OCI-LY1 (cell line): ENCODE results near the gene ESRP2.

Source experiments
- H2AFZ ChIP-seq: fragments of 200-600 bp; sonication (generic), shearing (Covaris generic); 2 replicates; pipeline ENCODE4 v1.6.0; 2014; ENCODE audit warnings: antibody characterized with exemption, mild to moderate bottlenecking, low read length
- H3F3A ChIP-seq: fragments of 200-600 bp; sonication (generic), shearing (Covaris generic); 2 replicates; pipeline ENCODE4 v1.6.0; 2014; ENCODE audit warnings: mild to moderate bottlenecking, antibody characterized with exemption, low read length, moderate library complexity; ENCODE audit not compliant: insufficient read depth
- H3K27ac ChIP-seq: fragments of 200-600 bp; sonication (generic); 2 replicates; pipeline ENCODE4 v1.5.1; 2014; ENCODE audit warnings: low read length, mixed run types, mild to moderate bottlenecking, low read depth; ENCODE audit not compliant: poor library complexity, severe bottlenecking
- H3K27me3 ChIP-seq: fragments of 200-600 bp; sonication (generic); 2 replicates; pipeline ENCODE4 v1.6.0; 2014; ENCODE audit warnings: antibody characterized with exemption, mild to moderate bottlenecking, low read length, moderate library complexity; ENCODE audit not compliant: insufficient read depth
- H3K36me3 ChIP-seq: fragments of 200-600 bp; sonication (generic); 2 replicates; pipeline ENCODE4 v1.6.1; 2014; ENCODE audit warnings: mild to moderate bottlenecking, antibody characterized with exemption, low read length, moderate library complexity, mixed read lengths; ENCODE audit not compliant: insufficient read depth
- H3K4me1 ChIP-seq: fragments of 200-600 bp; sonication (generic); 2 replicates; pipeline ENCODE4 v1.5.1; 2014; ENCODE audit warnings: mild to moderate bottlenecking, low read length, moderate library complexity; ENCODE audit not compliant: insufficient read depth, severe bottlenecking
- H3K4me2 ChIP-seq: fragments of 200-600 bp; sonication (generic), shearing (Covaris generic); 2 replicates; pipeline ENCODE4 v1.6.1; 2014; ENCODE audit warnings: low read length
- H3K4me3 ChIP-seq: fragments of 200-600 bp; sonication (generic); 2 replicates; pipeline ENCODE4 v1.5.1; 2014; ENCODE audit warnings: low read length, low read depth, mild to moderate bottlenecking, mixed read lengths; ENCODE audit not compliant: poor library complexity, severe bottlenecking
- H3K79me2 ChIP-seq: fragments of 200-600 bp; shearing (Covaris generic); 2 replicates; pipeline ENCODE4 v1.6.1; 2016; ENCODE audit warnings: mixed run types, low read length, mixed read lengths; ENCODE audit not compliant: insufficient read depth
- H3K9ac ChIP-seq: fragments of 200-600 bp; sonication (generic), shearing (Covaris generic); 2 replicates; pipeline ENCODE4 v1.6.1; 2014; ENCODE audit warnings: mild to moderate bottlenecking, low read length, mixed read lengths
- H3K9me2 ChIP-seq: fragments of 200-600 bp; sonication (generic), shearing (Covaris generic); 2 replicates; pipeline ENCODE4 v1.6.1; 2014; ENCODE audit warnings: low read depth, mild to moderate bottlenecking, low read length, mixed read lengths
- H3K9me3 ChIP-seq: fragments of 200-600 bp; shearing (Covaris generic); 2 replicates; pipeline ENCODE4 v1.6.1; 2014; ENCODE audit warnings: low read length, mixed read lengths
- H4K20me1 ChIP-seq: fragments of 200-600 bp; sonication (generic), shearing (Covaris generic); 2 replicates; pipeline ENCODE4 v1.6.0; 2016; ENCODE audit warnings: mild to moderate bottlenecking, low read length; ENCODE audit not compliant: insufficient read depth
- CTCF ChIP-seq: fragments of 200-600 bp; sonication (generic), shearing (Covaris generic); IDR thresholded peaks from 2 replicates; pipeline ENCODE4 v1.5.1; 2017; ENCODE audit warnings: mild to moderate bottlenecking, antibody characterized with exemption, low read length, moderate library complexity, mixed read lengths
- EZH2 ChIP-seq: fragments of 200-600 bp; sonication (generic), shearing (Covaris generic); IDR thresholded peaks from 2 replicates; pipeline ENCODE4 v1.8.0; 2017; ENCODE audit warnings: borderline replicate concordance, mixed run types, mild to moderate bottlenecking, antibody characterized with exemption, low read length, moderate library complexity, mixed read lengths

Gene ESRP2

GRCh38 chr16:68264128-68265077, 28.5 kb upstream of the ESRP2 start, which contains the start of gene SLC7A6:
TSS of gene SLC7A6 (plus strand) at chr16:68264526. CDS start at chr16:68274727, 10,201 bp downstream.
- no peak for TF ChIP-seq EZH2
- TF ChIP-seq CTCF, result peak; percentile 80
- H3K4me3 ChIP-seq, result peak within 1 kb of the TSS; percentile 87

GRCh38 chr16:68263559-68264127, 27.7 kb upstream of the ESRP2 start:
- Histone ChIP-seq H3K9me2 (no peaks in the 10 kb centered on the region), H3K4me1 (peaks cover 45% of the 10 kb centered on the region), H4K20me1 (no peaks in the 10 kb centered on the region), H3K9me3 (no peaks in the 10 kb centered on the region), H3K9ac (peak overlapping the region; percentile 71), H3K27ac (peak overlapping the region; percentile 66), H3F3A (no peaks in the 10 kb centered on the region), H2AFZ (no peak overlapping the region), H3K27me3 (no peaks in the 10 kb centered on the region), H3K36me3 (peaks cover 27% of the 10 kb centered on the region; the same call in 1 of the 2 replicates), H3K4me3 (peak overlapping the region; percentile 87), H3K79me2 (peaks cover 28% of the 10 kb centered on the region), H3K4me2 (peak overlapping the region; percentile 84)
- TF ChIP-seq EZH2 (no peak), CTCF (no peak)

More at GRCh38 chr16:68264128-68265077, 28.5 kb upstream of the ESRP2 start, which contains the start of gene SLC7A6:
- peaks cover 20% of the 10 kb centered on the region; the same call in 1 of the 2 replicates for H3K36me3 ChIP-seq
- no peaks in the 10 kb centered on the region for H3K9me2 ChIP-seq
- H4K20me1 ChIP-seq, result no peaks in the 10 kb centered on the region
- H3K9me3 ChIP-seq, result no peaks in the 10 kb centered on the region
- H3K27me3 ChIP-seq, result no peaks in the 10 kb centered on the region
- H3K27ac ChIP-seq, result peak within 1 kb of the TSS; percentile 98
- H3K4me2 ChIP-seq, result peak within 1 kb of the TSS; percentile 84
- peak within 1 kb of the TSS; percentile 71 for H3K9ac ChIP-seq
- peaks cover 47% of the 10 kb centered on the region for H3K4me1 ChIP-seq
- peaks cover 33% of the 10 kb centered on the region for H3K79me2 ChIP-seq
- H2AFZ ChIP-seq, result no peak within 1 kb of the TSS
- H3F3A ChIP-seq, result no peaks in the 10 kb centered on the region

- no peaks in the 10 kb centered on the region for H3F3A ChIP-seq
- peaks cover 33% of the 10 kb centered on the region for H3K4me1 ChIP-seq
- H3K4me2 ChIP-seq, result no peak overlapping the region
- no peaks in the 10 kb centered on the region for H3K27me3 ChIP-seq
- peak; percentile 16; the same call in 1 of the 2 replicates for TF ChIP-seq CTCF
- TF ChIP-seq EZH2, result no peak
- H3K79me2 ChIP-seq, result no peaks in the 10 kb centered on the region
- H3K9ac ChIP-seq, result no peak overlapping the region; the same call in 1 of the 2 replicates
- no peaks in the 10 kb centered on the region for H3K9me3 ChIP-seq
- peaks cover 46% of the 10 kb centered on the region for H3K36me3 ChIP-seq
- no peak overlapping the region for H3K4me3 ChIP-seq
- no peak overlapping the region for H2AFZ ChIP-seq
- no peaks in the 10 kb centered on the region for H4K20me1 ChIP-seq
- peak overlapping the region; percentile 99 for H3K27ac ChIP-seq
- H3K9me2 ChIP-seq, result no peaks in the 10 kb centered on the region
Measured at GRCh38 chr16:68259007-68259825, 23.3 kb upstream of the ESRP2 start.
